Stomach smooth muscle (tissue), 2 donors: ENCODE results near the gene PTGES.
"Not testable (repeated sequence)": the region's sequence is repeated elsewhere in the genome, so short reads cannot be mapped to it uniquely, and the experiment has no call there.

Experiments
- H3K27ac ChIP-seq: one replicate; pipeline ENCODE4 v1.7.0; 2013; ENCODE audit warnings: mild to moderate bottlenecking, low read length, inconsistent platforms
- H3K27me3 ChIP-seq, 2 donors: one replicate each; pipeline ENCODE4 v1.7.0; 2013; ENCODE audit warnings: low read length in 2 of 2; ENCODE audit not compliant: insufficient read depth in 2 of 2, control insufficient read depth in 1 of 2
- H3K36me3 ChIP-seq, 2 donors: one replicate each; pipeline ENCODE4 v1.7.0; 2013; ENCODE audit warnings: low read length in 2 of 2; ENCODE audit not compliant: control insufficient read depth in 2 of 2, insufficient read depth in 2 of 2
- H3K4me1 ChIP-seq: one replicate; pipeline ENCODE4 v1.7.0; 2013; ENCODE audit warnings: low read length; ENCODE audit not compliant: control insufficient read depth, insufficient read depth
- H3K4me3 ChIP-seq, 2 donors: one replicate each; pipeline ENCODE4 v1.7.0; 2013; ENCODE audit warnings: low read length in 2 of 2
- H3K9ac ChIP-seq, 2 donors: one replicate each; pipeline ENCODE4 v1.7.0; 2013; ENCODE audit warnings: low read length in 2 of 2, mild to moderate bottlenecking in 1 of 2
- H3K9me3 ChIP-seq, 2 donors: one replicate each; pipeline ENCODE4 v1.7.0; 2013; ENCODE audit warnings: low read length in 2 of 2; ENCODE audit not compliant: control insufficient read depth in 2 of 2
- donor health status: healthy.
- donor health status: Pancreatic carcinoma.

The PTGES gene, protein sequence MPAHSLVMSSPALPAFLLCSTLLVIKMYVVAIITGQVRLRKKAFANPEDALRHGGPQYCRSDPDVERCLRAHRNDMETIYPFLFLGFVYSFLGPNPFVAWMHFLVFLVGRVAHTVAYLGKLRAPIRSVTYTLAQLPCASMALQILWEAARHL

DNA sequence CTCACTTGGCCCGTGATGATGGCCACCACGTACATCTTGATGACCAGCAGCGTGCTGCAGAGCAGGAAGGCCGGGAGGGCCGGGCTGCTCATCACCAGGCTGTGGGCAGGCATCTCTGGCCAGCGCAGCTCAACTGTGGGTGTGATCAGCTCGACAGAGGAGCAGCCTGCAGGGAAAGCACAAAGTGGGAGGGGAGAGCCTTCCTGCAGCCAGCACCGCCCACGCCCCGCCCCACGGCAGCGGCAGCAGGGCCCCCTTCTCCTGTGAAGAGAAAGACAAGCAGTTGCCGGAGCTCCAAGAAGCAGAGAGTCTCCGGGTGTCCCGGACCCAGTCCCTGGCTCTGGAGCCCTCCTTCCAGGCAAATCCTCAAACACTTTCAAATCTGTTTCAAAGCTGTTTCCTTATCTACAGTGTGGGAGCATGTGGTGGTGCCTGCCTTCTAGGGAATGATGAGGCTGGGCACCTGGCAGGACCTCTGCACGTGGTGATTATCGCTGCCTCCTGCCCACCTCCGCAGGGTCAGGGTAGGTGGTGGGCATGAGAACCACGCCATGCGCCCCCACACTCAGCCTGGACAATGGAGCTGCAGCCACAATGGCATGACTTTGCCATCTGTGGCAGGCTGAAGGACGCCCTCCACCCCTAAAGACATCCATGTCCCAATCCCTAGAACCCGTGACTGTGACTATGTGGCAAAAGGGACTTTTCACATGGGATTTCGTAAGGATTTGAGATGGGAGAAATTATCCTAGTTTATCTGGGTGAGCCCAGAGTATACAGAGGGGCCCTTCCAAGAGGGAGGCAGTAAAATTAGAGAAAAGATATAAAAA, at the start of gene PTGES:
Gene PTGES (minus strand): TSS at position 143 of the 830 bp plus-strand sequence. CDS start 30 bp downstream, at position 113.
- Histone ChIP-seq H3K4me3 (peak within 1 kb of the TSS; percentile 45 to 72), H3K9ac (peak within 1 kb of the TSS; percentile 3 to 58), H3K36me3 (no peaks in the 10 kb centered on the region), H3K27me3 (peaks cover 0 to 2% of the 10 kb centered on the region in 2 donors), H3K4me1 (peaks cover 15% of the 10 kb centered on the region), H3K9me3 (no peaks in the 10 kb centered on the region), H3K27ac (no peak within 1 kb of the TSS)

DNA sequence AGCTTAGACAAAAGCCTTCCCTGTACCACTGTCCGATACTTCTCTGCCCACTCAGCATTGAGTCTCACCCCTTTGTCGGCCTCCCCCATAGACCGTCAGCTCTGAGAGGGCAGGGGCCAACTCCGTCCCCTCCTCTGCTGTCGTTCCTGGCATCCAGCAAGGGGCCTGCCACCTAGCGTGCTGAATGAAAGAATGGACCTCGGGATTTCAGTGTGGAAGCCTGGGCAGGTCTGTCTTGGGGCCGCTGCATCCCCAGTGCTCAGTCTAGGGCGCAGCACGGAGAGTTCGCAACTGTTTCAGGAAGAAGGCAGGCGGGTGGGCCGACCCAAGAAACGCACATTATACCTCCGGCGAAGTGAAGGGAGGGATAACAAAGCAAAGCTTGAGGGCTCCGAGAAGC, 48.7 kb upstream of the PTGES start:
- H3K9me3 ChIP-seq = no peaks in the 10 kb centered on the region
- H3K36me3 ChIP-seq = peaks cover 0 to 3% of the 10 kb centered on the region in 2 donors
- H3K9ac ChIP-seq = no peak overlapping the region
- no peak overlapping the region for H3K27ac ChIP-seq
- H3K4me1 ChIP-seq = peaks cover 10% of the 10 kb centered on the region
- no peaks in the 10 kb centered on the region for H3K27me3 ChIP-seq
- H3K4me3 ChIP-seq = no peak overlapping the region

DNA sequence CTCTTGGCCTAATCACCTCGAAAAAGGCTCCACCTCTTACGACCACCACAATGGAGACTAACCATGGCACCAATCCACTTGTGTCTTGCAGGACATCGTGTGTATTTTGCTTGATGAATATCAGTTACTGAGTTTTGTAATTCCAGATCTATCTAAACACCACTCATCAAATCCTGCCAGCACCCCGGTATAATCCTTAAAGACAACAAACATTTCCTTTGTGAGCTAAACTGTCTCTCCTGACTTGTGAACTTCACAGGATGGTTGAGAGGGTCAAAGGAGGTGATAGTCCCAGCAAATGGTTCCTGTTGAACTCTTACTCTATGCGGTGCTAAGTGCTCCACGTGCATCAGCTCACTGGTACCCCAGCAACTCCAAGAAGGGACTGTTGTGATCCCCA, 46.1 kb upstream of the PTGES start:
- Histone ChIP-seq H3K9me3 (no peaks in the 10 kb centered on the region), H3K36me3 (no peaks in the 10 kb centered on the region), H3K4me3 (no peak overlapping the region), H3K4me1 (peaks cover 5% of the 10 kb centered on the region), H3K27me3 (peaks cover 4% of the 10 kb centered on the region in 2 donors), H3K9ac (no peak overlapping the region), H3K27ac (no peak overlapping the region)

DNA sequence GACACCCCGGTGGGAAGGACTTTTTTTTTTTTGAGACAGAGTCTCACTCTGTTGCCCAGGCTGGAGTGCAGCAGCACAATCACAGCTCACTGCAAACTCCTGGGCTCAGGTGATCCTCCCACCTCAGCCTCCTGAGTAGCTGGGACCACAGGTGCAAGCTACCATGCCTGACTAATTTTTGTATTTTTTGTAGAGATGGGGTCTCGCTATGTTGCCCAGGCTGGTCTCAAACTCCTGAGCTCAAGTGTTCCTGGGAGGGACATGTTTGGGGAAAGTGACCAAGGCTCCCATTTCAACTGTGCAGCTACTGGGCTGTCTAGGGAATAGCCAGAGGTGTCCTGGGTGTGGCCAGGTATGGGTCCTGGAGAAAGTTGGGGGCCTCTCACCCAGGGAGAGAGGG, 43.2 kb upstream of the PTGES start:
- not testable (repeated sequence) for H3K4me1 ChIP-seq, H3K27me3 ChIP-seq, H3K27ac ChIP-seq, H3K9ac ChIP-seq, H3K9me3 ChIP-seq, H3K36me3 ChIP-seq, H3K4me3 ChIP-seq

DNA sequence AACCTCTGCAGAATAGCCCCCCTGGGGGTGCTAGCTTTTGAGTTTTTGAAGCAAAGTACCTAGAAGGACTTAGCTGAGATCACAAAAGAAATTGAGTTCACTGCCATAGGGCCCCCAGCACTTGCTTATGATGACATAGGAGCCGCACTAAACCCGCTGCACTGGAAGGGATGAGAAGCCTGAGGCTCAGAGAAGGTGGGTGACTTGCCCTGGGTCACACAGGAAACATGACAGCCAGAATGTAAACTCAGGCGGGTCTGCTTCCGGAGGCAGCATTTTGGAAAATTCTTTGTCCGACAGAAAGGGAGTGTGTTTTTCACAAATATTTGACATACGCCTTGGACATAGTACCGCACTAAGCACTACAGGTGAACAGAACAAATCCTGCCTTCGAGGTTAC, 41.7 kb upstream of the PTGES start:
- Histone ChIP-seq H3K9me3 (no peaks in the 10 kb centered on the region), H3K36me3 (no peaks in the 10 kb centered on the region), H3K27me3 (peaks cover 4% of the 10 kb centered on the region in 2 donors), H3K4me3 (no peak overlapping the region), H3K27ac (no peak overlapping the region), H3K9ac (no peak overlapping the region), H3K4me1 (no peaks in the 10 kb centered on the region)

DNA sequence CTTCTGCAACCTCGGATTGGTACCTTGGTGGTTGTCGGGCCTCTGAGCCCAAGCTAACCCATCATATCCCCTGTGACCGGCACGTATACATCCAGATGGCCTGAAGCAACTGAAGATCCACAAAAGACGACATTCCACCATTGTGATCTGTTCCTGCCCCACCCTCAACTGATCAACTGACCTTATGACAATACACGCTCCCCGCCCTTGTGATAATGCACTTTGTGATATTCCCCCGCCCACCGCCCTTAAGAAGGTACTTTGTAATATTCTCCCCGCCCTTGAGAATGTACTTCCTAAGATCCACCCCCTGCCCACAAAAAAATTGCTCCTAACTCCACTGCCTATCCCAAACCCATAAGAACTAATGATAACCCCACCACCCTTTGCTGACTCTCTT, 33.6 kb upstream of the PTGES start:
- Histone ChIP-seq H3K9me3 (no peaks in the 10 kb centered on the region), H3K4me1 (no peaks in the 10 kb centered on the region), H3K36me3 (no peaks in the 10 kb centered on the region), H3K9ac (no peak overlapping the region), H3K27me3 (peaks cover 0 to 5% of the 10 kb centered on the region in 2 donors), H3K4me3 (no peak overlapping the region), H3K27ac (no peak overlapping the region)

DNA sequence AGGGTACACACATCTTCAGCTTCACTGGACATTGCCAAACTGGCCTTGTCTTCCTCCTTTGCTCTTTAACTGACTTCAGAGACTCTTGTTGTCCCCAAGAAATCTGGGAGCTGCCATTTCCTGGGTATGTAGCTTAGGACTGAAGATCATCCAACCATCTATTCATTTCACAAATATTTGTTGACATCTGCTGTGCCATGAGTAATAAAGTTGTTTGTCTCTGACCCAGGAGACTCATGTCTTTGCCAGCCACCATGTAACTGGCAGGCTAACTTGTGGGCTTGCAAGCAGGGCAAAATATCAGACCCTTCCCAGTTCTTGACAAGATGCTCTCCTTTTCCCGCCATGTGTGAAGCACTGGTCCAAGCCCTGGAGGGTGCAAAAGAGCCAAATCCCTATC, 33.0 kb upstream of the PTGES start:
- H3K9ac ChIP-seq = no peak overlapping the region
- no peak overlapping the region for H3K27ac ChIP-seq
- no peak overlapping the region for H3K4me3 ChIP-seq
- no peaks in the 10 kb centered on the region for H3K4me1 ChIP-seq
- H3K9me3 ChIP-seq = no peaks in the 10 kb centered on the region
- H3K27me3 ChIP-seq = peaks cover 0 to 5% of the 10 kb centered on the region in 2 donors
- no peaks in the 10 kb centered on the region for H3K36me3 ChIP-seq

DNA sequence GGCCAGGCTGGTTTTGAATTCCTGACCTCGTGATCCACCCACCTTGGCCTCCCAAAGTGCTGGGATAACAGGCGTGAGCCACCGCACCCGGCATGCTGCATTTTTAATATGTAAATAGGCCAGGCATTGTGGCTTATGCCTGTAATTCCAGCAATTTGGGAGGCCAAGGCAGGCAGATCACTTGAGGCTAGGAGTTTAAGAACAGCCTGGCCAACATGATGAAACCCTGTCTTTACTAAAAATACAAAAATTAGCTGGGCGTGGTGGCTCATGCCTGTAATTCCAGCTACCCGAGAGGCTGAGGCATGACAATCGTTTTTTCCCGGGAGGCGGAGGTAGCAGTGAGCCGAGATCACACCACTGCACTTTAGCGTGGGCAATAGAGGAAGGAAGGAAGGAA, 32.1 kb upstream of the PTGES start:
- H3K4me3 ChIP-seq, H3K36me3 ChIP-seq: not testable (repeated sequence)

DNA sequence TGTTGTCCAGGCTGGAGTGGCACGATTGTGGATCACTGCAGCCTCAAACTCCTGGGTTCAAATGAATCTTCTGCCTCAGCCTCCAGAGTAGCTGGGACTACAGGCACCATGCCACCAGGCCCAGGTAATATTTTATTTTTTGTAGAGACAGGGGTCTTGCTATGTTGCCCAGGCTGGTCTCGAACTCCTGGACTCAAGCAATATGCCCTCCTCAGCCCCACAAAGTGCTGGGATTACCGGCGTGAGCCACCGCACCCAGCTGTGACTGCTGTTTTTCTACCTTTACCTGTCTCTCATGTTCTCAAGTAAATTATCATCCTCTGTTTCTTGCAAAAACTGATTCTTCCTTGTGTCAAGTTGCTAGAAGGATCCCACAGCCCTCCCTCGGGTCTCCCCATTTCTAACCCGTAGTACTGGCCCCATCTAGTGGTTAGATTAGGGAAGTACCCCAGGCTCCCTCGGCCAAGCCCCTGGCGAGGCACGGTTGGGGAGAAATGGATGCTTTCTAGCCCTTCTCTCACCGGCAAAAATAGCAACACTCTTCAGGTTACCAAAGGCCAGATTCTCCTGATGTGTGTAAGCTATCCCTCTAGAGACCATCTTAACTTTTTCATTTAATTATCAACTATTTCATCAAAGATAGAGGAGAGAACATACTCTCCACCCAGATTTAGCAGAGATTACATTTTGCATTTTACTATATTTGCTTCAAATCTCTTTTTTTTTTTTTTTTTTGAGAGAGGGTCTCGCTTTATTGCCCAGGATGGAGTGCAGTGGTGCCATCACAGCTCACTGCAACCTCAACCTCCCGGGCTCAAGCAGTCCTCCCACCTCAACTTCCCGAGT, 30.9 kb upstream of the PTGES start:
- Histone ChIP-seq H3K27me3 (peaks cover 0 to 5% of the 10 kb centered on the region in 2 donors), H3K9me3 (no peaks in the 10 kb centered on the region), H3K36me3 (no peaks in the 10 kb centered on the region), H3K4me3 (no peak overlapping the region), H3K27ac (no peak overlapping the region), H3K4me1 (no peaks in the 10 kb centered on the region), H3K9ac (no peak overlapping the region)

More for the DNA sequence above, 32.1 kb upstream of the PTGES start:
- H3K27me3 ChIP-seq, H3K27ac ChIP-seq, H3K9me3 ChIP-seq, H3K4me1 ChIP-seq, H3K9ac ChIP-seq: not testable (repeated sequence)

DNA sequence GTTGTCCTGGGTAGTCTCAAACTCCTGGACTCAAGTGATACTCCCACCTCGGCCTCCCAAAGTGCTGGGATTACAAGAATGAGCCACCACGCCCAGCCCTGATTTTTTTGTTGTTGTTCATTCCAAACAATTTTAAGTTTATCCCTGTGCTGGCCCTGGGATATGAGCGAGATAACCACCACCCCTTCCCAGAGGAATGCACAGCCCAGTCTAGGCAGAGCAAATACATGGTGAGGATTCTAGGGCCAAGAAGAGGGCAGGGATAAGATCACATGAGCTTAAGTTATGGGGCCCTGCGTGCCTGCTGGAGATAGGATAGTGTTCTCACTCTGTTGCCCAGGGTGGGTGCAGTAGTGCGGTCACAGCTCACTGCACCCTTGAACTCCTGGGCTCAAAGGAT, 29.1 kb upstream of the PTGES start:
- H3K4me3 ChIP-seq = no peak overlapping the region
- H3K36me3 ChIP-seq = no peaks in the 10 kb centered on the region
- H3K4me1 ChIP-seq = peaks cover 8% of the 10 kb centered on the region
- H3K27me3 ChIP-seq = no peaks in the 10 kb centered on the region
- no peaks in the 10 kb centered on the region for H3K9me3 ChIP-seq
- H3K9ac ChIP-seq = no peak overlapping the region
- no peak overlapping the region for H3K27ac ChIP-seq
